Stimulated activated CD4-positive, alpha-beta T cell treated with anti-CD3 and anti-CD28 coated beads, Interleukin-12 subunit alpha, Interleukin-12 subunit beta, amount 100 ng/mL, for 4 hours (primary cell): ENCODE results near the gene RAPGEF1.
"Not testable (repeated sequence)": the region's sequence is repeated elsewhere in the genome, so short reads cannot be mapped to it uniquely, and the experiment has no call there.

ENCODE experiments used
- DNase-seq: peaks from one replicate; pipeline ENCODE4 v3.0.0-alpha.2; 2020

Gene RAPGEF1

DNA sequence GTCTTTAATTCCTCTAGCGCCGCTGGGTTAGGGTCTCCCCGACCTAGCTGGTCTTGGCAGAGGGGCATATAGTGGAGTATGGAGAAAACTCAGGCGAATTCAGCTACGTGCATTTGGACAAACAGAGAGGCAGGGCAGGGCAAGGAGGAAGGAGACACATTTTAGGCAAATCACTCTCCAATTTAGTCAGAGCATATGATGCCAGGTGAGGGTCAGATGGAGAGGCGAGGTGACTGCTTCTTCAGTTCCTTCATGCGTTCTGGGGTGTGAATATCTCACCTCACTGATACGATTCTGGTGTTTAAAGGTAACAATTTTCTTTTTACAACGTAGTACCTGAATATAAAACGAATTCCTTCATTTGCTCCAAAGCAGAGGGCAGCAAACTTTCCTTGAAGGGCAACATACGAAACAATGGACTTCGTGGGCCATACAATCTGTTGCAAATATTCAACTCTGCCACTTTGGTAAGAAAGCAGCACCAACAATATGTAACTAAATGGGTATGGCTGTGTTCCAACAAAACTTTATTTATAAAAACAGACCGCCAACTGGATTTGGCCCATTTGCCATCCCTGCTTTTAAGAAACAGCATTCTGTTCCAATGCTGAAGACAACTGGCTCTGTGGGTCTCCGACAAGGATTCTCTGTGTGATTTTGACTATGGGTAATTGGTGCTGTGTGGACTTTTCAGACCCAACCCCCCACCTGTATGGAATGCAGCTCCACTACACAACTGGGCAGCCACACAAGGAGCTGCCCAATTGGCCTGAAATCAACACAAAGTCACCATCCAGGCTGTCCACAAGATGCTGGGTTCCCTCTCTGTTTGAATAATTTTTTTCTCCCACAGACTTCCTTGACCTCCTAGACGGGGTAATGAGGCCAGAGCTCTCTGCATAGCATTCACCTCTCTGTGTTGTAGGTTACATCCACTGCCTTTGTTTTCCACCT lies 53.8 kb downstream of the RAPGEF1 start:
- DNase-seq = no peak

DNA sequence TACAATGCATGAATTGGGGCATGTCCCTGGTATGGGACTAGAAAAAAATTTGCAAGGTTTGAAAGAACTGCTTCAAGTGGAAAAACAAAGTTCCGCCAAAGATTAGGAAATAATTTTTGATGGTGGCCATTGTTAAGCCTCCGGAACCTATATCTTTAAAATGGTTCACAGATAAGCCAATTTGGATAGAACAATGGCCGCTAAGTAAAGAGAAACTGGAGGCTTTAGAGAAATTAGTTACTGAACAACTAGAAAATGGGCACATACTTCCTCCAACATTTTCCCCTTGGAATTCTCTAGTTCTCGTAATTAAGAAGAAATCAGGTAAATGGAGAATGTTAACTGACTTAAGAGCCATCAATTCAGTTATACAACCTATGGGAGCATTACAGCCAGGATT lies 56.8 kb downstream of the RAPGEF1 start:
- DNase-seq = not testable (repeated sequence)

DNA sequence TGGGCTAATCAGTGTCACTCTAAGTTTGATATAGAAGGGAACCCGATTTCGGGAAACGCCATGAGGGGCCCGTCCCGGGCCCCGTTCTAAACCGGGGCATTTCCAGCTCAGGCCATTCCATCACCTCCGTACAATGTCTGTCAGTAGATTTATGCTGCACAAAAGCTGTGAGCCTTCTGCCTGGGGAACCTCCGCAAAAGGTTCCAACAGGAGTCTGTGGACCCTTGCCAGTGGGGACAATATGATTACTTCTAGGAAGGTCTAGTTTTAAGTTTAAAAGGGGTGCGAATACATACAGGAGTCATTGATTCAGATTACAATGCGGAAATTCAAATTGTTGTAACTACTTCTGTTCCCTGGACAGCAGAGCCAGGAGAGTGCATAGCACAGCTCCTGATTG lies 57.6 kb downstream of the RAPGEF1 start:
- no peak for DNase-seq

GRCh38 chr9:131681826-131682225 lies 58.0 kb downstream of the RAPGEF1 start:
- not testable (repeated sequence) for DNase-seq

- DNase-seq = not testable (repeated sequence)
Measured at GRCh38 chr9:131681108-131681507, 58.8 kb downstream of the RAPGEF1 start.

DNA sequence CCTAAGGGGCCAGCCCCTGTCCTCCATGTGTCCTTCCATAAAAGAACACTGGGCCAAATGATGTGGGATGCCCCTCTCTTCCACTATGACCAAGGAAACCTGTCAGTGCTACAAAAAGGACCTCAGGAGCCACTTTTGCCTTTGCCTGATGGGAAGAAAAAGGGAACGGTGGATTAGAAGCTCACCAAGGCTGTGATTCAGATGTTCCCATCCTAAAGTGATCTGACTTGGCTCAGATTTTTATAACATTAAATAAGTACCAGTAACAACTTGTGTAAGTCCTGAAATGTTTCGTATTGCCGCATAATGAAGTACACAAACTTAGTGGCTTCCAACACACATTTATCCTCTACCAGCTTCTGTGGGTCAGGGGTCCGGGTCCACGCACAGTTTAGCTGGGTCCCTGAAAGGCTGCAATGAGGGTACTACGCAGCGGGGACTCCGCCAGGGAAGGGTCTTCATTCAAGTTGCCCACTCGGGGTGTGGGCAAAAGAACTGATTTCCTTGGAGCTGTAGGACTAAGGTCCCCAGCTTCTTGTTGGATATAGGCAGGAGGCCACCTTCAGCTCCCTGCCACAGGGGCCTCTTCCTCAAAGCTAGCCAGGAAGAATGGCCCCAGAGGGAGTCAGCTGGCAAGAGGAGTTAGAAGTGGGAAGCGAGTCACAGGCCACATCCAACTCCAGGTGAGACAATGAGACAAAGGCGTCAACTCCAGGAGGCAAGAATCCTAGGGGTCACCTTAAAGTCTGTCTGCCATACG lies 60.4 kb downstream of the RAPGEF1 start:
- no peak for DNase-seq

DNA sequence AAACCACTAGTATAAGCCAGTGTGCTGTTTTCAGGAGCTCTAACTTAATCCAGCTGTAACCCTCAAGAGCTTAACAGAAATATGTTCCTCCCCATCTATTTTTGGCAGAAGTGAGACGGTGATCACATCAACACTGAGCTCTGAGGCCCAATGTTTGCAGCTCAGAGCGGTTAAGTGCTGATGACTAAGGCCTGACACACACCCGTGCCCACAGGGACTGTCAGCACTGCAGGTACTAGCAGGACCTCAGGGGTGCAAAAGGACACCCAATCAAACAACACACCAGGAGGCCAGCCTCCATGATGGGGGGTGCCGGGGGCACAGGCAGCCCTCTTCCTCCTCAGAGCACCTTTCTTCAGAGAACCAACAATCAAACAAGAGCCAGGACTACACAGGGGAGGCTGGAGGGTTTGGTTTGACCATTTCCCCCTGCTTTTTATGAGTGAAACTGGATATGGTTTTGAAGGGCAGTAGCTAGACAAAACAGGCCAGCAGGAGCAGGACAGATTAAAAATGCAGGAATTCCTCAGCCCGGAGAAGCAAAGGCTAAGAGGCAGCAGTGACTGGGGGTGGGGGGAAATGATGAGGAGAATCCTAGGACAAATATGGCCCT lies 61.3 kb downstream of the RAPGEF1 start:
- DNase-seq = peak; percentile 64

- no peak for DNase-seq
Measured at GRCh38 chr9:131677444-131678180, 62.3 kb downstream of the RAPGEF1 start.

- no peak for DNase-seq
Measured at GRCh38 chr9:131677049-131677443, 62.8 kb downstream of the RAPGEF1 start.

GRCh38 chr9:131676431-131676972 lies 63.4 kb downstream of the RAPGEF1 start:
- DNase-seq = no peak

DNA sequence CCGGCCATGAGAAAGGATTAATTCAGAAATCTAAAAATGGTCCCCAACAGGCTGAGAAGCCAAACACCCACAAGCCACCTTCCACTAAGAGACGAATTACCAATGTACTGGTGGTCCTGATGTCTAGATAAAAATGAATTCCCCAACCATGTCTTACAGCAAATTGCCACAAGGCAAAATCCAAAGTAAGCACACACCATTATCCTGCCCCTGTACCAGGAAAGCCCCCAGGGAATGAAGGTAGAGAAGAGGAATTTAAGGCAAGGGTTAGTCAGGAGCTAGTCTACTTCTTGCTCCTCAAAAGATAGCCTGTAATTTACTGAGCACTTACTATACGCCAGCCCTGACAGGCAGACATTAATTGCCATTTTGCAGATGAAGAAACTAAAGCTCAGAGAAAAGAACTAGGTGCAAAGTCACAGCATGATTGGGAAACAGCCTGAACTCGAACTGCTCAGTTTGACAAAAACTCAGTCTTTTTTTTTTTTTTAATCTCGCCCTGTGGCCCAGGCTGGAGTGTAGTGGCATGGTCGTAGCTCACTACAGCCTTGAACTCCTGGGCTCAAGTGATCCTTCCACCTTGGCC lies 64.3 kb downstream of the RAPGEF1 start:
- DNase-seq = no peak

DNA sequence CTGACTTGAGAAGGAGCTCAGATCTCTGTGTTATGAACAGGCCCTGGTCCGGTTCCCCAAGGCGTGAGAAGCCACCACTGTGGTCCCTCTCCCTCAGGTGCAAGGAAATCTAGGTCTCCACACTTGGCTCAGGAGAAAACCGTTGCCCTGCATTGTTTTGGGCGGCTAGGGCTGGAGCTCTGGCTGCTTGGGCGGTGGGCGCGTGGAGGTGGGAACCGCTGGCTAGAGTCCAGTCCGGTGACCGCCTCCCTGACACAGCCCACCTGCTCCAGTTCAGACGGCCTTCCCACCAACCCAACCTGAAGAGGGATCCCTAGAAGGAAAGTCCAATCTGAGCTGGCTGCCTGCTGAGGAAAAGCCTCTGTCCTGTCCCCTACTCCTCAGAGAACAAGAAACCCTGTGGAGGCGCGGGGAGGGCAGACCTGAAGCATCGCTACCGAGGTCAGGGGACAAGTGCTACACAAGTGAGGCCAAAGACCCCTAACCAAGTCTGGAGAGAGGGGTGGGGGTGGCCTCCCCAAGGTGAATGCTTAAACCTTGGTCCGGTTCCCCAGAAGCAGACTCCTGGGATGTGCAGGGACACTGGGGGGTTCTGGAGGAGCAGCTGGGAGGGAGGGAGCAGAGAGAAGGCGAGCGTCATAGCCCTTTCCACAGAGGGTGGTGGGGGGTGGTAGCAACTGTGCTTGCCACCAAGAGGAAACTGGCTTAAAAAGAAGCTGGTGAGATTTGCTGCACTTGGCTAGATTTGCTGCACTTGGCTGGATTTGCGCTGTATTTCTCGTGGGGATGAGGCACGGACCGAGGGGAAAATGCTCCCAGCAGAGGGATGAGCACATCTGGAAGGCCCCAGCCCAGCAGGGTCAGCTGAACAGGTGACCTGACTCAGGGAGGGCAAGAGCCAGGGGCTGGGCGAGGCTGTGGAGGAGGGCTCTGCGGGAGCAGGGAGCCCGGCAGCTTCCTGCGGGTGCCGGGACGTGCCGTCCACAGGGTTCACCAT lies 65.2 kb downstream of the RAPGEF1 start:
- DNase-seq = no peak

GRCh38 chr9:131673531-131673930 lies 66.3 kb downstream of the RAPGEF1 start:
- DNase-seq = no peak

DNA sequence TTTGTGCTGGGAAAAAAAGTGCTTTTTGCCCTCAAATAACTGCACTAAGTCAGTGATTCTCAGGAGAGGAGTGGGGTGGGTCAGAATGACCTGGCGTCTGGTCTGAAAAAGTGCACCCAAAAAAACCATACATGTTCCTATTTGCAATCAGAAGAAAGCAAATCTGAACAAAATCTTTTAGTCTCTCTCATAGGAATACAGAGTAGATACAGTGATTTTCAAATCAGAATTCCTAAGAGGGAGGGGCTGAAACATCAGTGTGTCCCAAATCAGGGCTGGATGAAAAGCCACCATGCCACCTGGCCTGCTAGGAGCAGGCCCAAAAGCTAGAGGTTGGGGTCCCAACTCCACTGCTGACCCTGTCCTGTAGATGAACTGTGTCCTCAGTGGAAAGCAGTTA lies 66.8 kb downstream of the RAPGEF1 start:
- DNase-seq = no peak

DNA sequence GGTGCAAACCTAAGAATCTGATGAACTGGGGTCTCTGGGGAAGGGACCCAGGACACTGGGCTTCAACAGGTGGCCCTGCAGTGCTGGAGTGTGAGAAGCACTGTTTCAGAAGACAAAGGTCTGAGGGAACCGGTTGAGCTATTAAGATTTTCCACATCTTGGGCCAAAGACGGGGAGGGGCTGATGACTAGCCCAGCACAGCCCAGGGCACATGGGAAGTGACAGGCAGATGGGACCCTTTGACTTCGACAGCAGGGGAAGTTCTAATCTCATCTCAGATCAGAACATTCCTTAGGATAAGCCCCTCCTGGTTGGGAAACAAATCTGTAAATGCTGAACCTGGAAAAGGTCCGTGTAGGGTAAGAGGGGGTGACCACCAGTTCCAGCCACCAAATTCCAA lies 67.4 kb downstream of the RAPGEF1 start:
- DNase-seq = no peak

GRCh38 chr9:131671133-131671520 lies 68.7 kb downstream of the RAPGEF1 start:
- no peak for DNase-seq

GRCh38 chr9:131670247-131671132 lies 69.4 kb downstream of the RAPGEF1 start:
- DNase-seq = no peak

GRCh38 chr9:131669269-131670157 lies 70.4 kb downstream of the RAPGEF1 start:
- DNase-seq = peak; percentile 30
